ENCODE data around the gene TNPO1.

- TF ChIP-seq CTCF (IDR thresholded peaks at IDR 0.05; ENCODE audit: poor library complexity, severe bottlenecking) (no peak), EZH2 (IDR thresholded peaks at IDR 0.05; ENCODE audit: borderline replicate concordance, insufficient read depth, low read length, poor library complexity, severe bottlenecking) (no peak), TAF1 (IDR thresholded peaks at IDR 0.05; ENCODE audit: low read depth) (no peak), POLR2AphosphoS5 (IDR thresholded peaks at IDR 0.05) (no peak), EP300 (conservative IDR thresholded peaks at IDR 0.05; ENCODE audit: poor library complexity, severe bottlenecking) (no peak), MXI1 (conservative IDR thresholded peaks at IDR 0.05; ENCODE audit: poor library complexity, severe bottlenecking) (no peak), SMC3 (conservative IDR thresholded peaks at IDR 0.05; ENCODE audit: poor library complexity) (no peak), REST (IDR thresholded peaks at IDR 0.05; ENCODE audit: borderline replicate concordance) (no peak)
These were observed 29.4 kb downstream of the TNPO1 start for GRCh38 chr5:72845889-72846288.
